Glutamatergic neuron (in vitro differentiated cells): ENCODE data around the gene GJD2. TPM values are rescaled to one million over a fixed set of nuclear protein-coding genes. Genes with fewer than 3 reads are reported as not detected.

Experiments used
- DNase-seq: peaks from one replicate; pipeline ENCODE4 v3.0.0; 2022
- H3K27ac Mint-ChIP-seq: one replicate; pipeline ENCODE4 v1.8.0; 2020; ENCODE audit warnings: mild to moderate bottlenecking, mixed read lengths, inconsistent platforms; ENCODE audit not compliant: unreplicated experiment
- H3K27me3 Mint-ChIP-seq: one replicate; pipeline ENCODE4 v1.8.0; 2020; ENCODE audit warnings: mild to moderate bottlenecking, moderate library complexity, mixed read lengths, inconsistent platforms; ENCODE audit not compliant: unreplicated experiment
- H3K36me3 Mint-ChIP-seq: one replicate; pipeline ENCODE4 v1.8.0; 2020; ENCODE audit warnings: mild to moderate bottlenecking, mixed read lengths, inconsistent platforms; ENCODE audit not compliant: unreplicated experiment
- H3K4me1 Mint-ChIP-seq: one replicate; pipeline ENCODE4 v1.8.0; 2020; ENCODE audit warnings: mild to moderate bottlenecking, low read depth, mixed read lengths, inconsistent platforms; ENCODE audit not compliant: unreplicated experiment
- H3K4me3 Mint-ChIP-seq: one replicate; pipeline ENCODE4 v1.8.0; 2020; ENCODE audit warnings: mild to moderate bottlenecking, mixed read lengths, inconsistent platforms; ENCODE audit not compliant: unreplicated experiment
- H3K9me3 Mint-ChIP-seq: one replicate; pipeline ENCODE4 v1.8.0; 2020; ENCODE audit warnings: mild to moderate bottlenecking, moderate library complexity, mixed read lengths, inconsistent platforms; ENCODE audit not compliant: unreplicated experiment
- CTCF ChIP-seq: fragments of 200-600 bp; sonication (generic); IDR thresholded peaks from one replicate; pipeline ENCODE4 v1.5.0; 2021; ENCODE audit not compliant: partially characterized antibody, unreplicated experiment
- total RNA-seq: library from RNA; stranded (reverse); fragmentation: NEBNext Ultra II Directional; extraction: Animal tissue kit (Norgen Biotek cat#: 25700); gene quantifications from one replicate; pipeline ENCODE4 v1.2.1, GENCODE V29; 2021; ENCODE audit not compliant: unreplicated experiment

Gene GJD2
- total RNA-seq, 1 donor from 2014 or later = 3.3 TPM

GRCh38 chr15:34799149-34800101 is 44.6 kb upstream of the GJD2 start:
- Mint-ChIP-seq H3K4me3 (peak overlapping the region; percentile 75), H3K27ac (peak overlapping the region; percentile 93), H3K36me3 (no peaks in the 10 kb centered on the region), H3K4me1 (peaks cover 36% of the 10 kb centered on the region), H3K9me3 (peaks cover 13% of the 10 kb centered on the region), H3K27me3 (peaks cover 11% of the 10 kb centered on the region)
- peak; percentile 85 for DNase-seq
- no peak for TF ChIP-seq CTCF

DNA sequence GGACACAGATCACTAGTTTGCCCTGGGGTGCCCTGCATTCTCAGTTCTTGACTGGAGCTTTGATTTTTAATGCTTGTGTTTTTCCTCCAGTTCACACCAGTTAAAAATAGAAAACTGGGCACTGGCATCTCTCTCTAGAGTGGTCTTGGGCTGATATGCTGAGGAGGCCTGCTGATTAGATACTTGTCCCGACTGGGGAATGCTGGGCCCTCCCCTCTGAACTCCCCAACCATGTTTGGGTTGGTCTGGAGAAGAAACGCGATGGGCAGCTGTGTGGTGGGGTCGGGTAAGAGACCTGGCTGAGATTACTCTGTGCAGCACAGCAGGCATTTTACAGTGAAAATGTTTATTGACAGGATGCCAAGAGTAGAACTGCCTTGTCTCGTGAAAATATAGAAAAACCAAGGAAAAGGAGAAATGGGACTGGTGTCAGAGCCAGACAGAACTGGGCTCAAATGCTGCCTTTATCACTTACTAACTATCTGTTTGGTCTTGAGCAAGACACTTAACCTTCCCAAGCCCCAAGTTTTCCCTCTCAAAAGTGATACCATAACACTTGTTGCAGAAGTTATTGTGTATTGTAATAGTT is 42.1 kb upstream of the GJD2 start:
- peaks cover 5% of the 10 kb centered on the region for H3K36me3 Mint-ChIP-seq
- H3K27me3 Mint-ChIP-seq = peaks cover 14% of the 10 kb centered on the region
- no peak for DNase-seq
- peaks cover 30% of the 10 kb centered on the region for H3K4me1 Mint-ChIP-seq
- H3K4me3 Mint-ChIP-seq = no peak overlapping the region
- no peak for TF ChIP-seq CTCF
- no peak overlapping the region for H3K27ac Mint-ChIP-seq
- H3K9me3 Mint-ChIP-seq = peaks cover 13% of the 10 kb centered on the region

DNA sequence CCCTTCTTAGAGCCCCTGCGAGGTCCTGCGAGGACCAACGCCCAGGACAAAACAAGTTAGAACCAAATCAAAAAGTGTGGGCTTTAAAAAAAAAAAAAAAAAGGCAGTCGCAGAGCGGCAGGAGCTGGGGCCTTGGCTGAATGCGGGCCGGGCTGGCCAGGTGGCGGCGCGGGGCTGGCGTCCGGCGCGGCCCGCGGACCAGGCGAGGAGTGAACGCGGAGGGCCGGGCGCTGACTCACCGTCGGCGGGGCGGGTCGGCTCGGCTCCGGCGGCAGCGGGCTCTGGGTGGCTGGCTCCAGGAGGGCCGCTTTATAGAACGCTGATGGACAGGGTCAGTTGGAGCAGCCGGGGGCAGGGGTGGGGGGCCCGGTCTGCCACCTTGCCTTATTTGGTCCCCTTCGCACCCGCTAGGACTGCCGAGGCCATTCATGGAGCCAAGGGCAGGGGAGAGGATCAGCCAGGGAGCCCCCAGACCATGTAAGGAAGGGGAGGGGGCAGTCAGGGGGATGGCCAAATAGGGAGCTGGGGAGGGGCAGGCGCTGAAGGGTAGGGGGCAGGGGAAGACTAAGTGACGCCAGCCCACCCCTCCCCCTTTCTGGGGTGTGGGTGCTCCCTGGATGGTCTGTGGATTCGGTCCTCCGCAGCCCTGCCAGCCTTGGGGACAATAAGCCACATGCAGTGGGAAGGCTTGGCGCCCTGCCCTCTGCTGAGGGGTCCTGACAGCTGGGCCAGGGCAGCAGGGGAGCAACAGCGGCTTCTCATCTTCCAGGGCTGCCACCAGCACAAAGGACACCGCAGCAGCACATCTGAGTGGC is 40.7 kb upstream of the GJD2 start, which contains the start of gene ACTC1:
TSS of gene ACTC1 (minus strand) at position 283 of the 815 bp plus-strand sequence. CDS start 741 bp downstream, outside the sequence.
- Mint-ChIP-seq H3K27me3 (peaks cover 14% of the 10 kb centered on the region), H3K4me3 (peak within 1 kb of the TSS; percentile 52), H3K9me3 (peaks cover 13% of the 10 kb centered on the region), H3K4me1 (peaks cover 34% of the 10 kb centered on the region), H3K27ac (peak within 1 kb of the TSS; percentile 33), H3K36me3 (peaks cover 5% of the 10 kb centered on the region)
- TF ChIP-seq CTCF = no peak
- DNase-seq = peak; percentile 70

GRCh38 chr15:34794590-34795206 is 39.9 kb upstream of the GJD2 start:
- Mint-ChIP-seq H3K4me1 (peaks cover 28% of the 10 kb centered on the region), H3K4me3 (peak overlapping the region; percentile 17), H3K27me3 (peaks cover 12% of the 10 kb centered on the region), H3K9me3 (peaks cover 12% of the 10 kb centered on the region), H3K36me3 (peaks cover 10% of the 10 kb centered on the region), H3K27ac (no peak overlapping the region)
- no peak for DNase-seq
- no peak for TF ChIP-seq CTCF
